GM23338 (cell line): ENCODE data around the gene RAB19. TPM values are rescaled to one million over a fixed set of nuclear protein-coding genes. Genes with fewer than 3 reads are reported as not detected.

ENCODE experiments used
- ATAC-seq: fragments of 200-7000 bp; cut with Tn5 transposase; 3 replicates; pipeline ENCODE4 v1.9.1; 2020
- DNase-seq: peaks from one replicate; pipeline ENCODE4 v3.0.0-alpha.2; 2015; ENCODE audit warnings: low spot score
- H2AFZ ChIP-seq: fragments of 200-600 bp; sonication (generic); 2 replicates; pipeline ENCODE4 v1.8.0; 2016; ENCODE audit warnings: antibody characterized with exemption, mild to moderate bottlenecking, moderate library complexity
- H3F3A ChIP-seq: fragments of 200-600 bp; sonication (generic); replicated peaks from 2 replicates; pipeline ENCODE4 v1.8.0; 2017; ENCODE audit warnings: antibody characterized with exemption, mixed run types, low read depth
- H3K27ac ChIP-seq: fragments of 200-600 bp; sonication (generic); 2 replicates; pipeline ENCODE4 v1.6.1; 2016; ENCODE audit warnings: low read depth
- H3K27me3 ChIP-seq: fragments of 200-600 bp; sonication (generic); 2 replicates; pipeline ENCODE4 v1.8.0; 2016; ENCODE audit warnings: mild to moderate bottlenecking, mixed run types, moderate library complexity; ENCODE audit not compliant: insufficient read depth
- H3K36me3 ChIP-seq: fragments of 200-600 bp; sonication (generic); 2 replicates; pipeline ENCODE4 v1.8.0; 2016; ENCODE audit warnings: mild to moderate bottlenecking; ENCODE audit not compliant: insufficient read depth
- H3K4me1 ChIP-seq: fragments of 200-600 bp; sonication (generic); 2 replicates; pipeline ENCODE4 v1.8.0; 2016; ENCODE audit warnings: mild to moderate bottlenecking, moderate library complexity; ENCODE audit not compliant: insufficient read depth
- H3K4me2 ChIP-seq: fragments of 200-600 bp; sonication (generic); 2 replicates; pipeline ENCODE4 v1.7.1; 2017; ENCODE audit warnings: mixed run types
- H3K4me3 ChIP-seq: fragments of 200-600 bp; sonication (generic); 2 replicates; pipeline ENCODE4 v1.6.1; 2016; ENCODE audit warnings: mixed run types
- H3K79me2 ChIP-seq: fragments of 200-600 bp; sonication (generic); replicated peaks from 2 replicates; pipeline ENCODE4 v1.8.0; 2017; ENCODE audit warnings: mild to moderate bottlenecking; ENCODE audit not compliant: insufficient read depth
- H3K9me2 ChIP-seq: fragments of 200-600 bp; sonication (generic); 2 replicates; pipeline ENCODE4 v1.8.0; 2017; ENCODE audit not compliant: insufficient read depth
- H4K20me1 ChIP-seq: fragments of 200-600 bp; sonication (generic); replicated peaks from 2 replicates; pipeline ENCODE4 v1.8.0; 2017; ENCODE audit warnings: mild to moderate bottlenecking; ENCODE audit not compliant: insufficient read depth
- H3K27ac Mint-ChIP-seq: 2 replicates; pipeline ENCODE4 v1.8.0; 2020; ENCODE audit warnings: inconsistent platforms, mild to moderate bottlenecking, moderate library complexity, mixed read lengths
- H3K27me3 Mint-ChIP-seq: 3 replicates; pipeline ENCODE4 v1.8.0; 2022; ENCODE audit warnings: low read depth, mild to moderate bottlenecking, moderate library complexity, mixed read lengths, inconsistent platforms; ENCODE audit not compliant: insufficient read depth, poor library complexity
- H3K36me3 Mint-ChIP-seq: 3 replicates; pipeline ENCODE4 v1.8.0; 2021; ENCODE audit warnings: low read depth, mild to moderate bottlenecking, inconsistent platforms, moderate library complexity, mixed read lengths
- H3K4me1 Mint-ChIP-seq: 3 replicates; pipeline ENCODE4 v1.8.0; 2020; ENCODE audit warnings: mild to moderate bottlenecking, inconsistent platforms, mixed read lengths
- H3K4me3 Mint-ChIP-seq: 3 replicates; pipeline ENCODE4 v1.8.0; 2021; ENCODE audit warnings: moderate library complexity, mild to moderate bottlenecking, inconsistent platforms, mixed read lengths
- H3K9me3 Mint-ChIP-seq: 3 replicates; pipeline ENCODE4 v1.8.0; 2020; ENCODE audit warnings: moderate library complexity, mild to moderate bottlenecking, inconsistent platforms, mixed read lengths
- CREB1 ChIP-seq: fragments of 250-450 bp; sonication (Bioruptor Pico); IDR thresholded peaks from 2 replicates; pipeline ENCODE4 v1.5.0; 2020; ENCODE audit warnings: low read depth, mild to moderate bottlenecking, moderate library complexity
- CTCF ChIP-seq, 2 experiments: fragments of 200-600 bp in 1 of 2; sonication (generic) in 1 of 2; conservative IDR thresholded peaks; 2 replicates each; pipeline versions ENCODE4 v1.5.1 to v1.6.1; 2016 to 2017; ENCODE audit warnings: antibody characterized with exemption in 2 of 2, low read depth in 2 of 2, mild to moderate bottlenecking in 2 of 2, moderate library complexity in 1 of 2
- EZH2 ChIP-seq: fragments of 200-600 bp; sonication (generic); IDR thresholded peaks from one replicate; pipeline ENCODE4 v1.8.0; 2017; ENCODE audit warnings: antibody characterized with exemption, mild to moderate bottlenecking, low read depth; ENCODE audit not compliant: unreplicated experiment
- NANOG ChIP-seq: IDR thresholded peaks from 2 replicates; pipeline ENCODE4 v1.6.1; 2016; ENCODE audit warnings: antibody characterized with exemption, borderline replicate concordance
- REST ChIP-seq: IDR thresholded peaks from one replicate; pipeline ENCODE4 v1.6.1; 2018; ENCODE audit warnings: antibody characterized with exemption; ENCODE audit not compliant: unreplicated experiment
- STAT1 ChIP-seq: IDR thresholded peaks from one replicate; pipeline ENCODE4 v1.6.1; 2016; ENCODE audit warnings: antibody characterized with exemption; ENCODE audit not compliant: unreplicated experiment
- polyA plus RNA-seq: library from polyadenylated mRNA; unstranded; fragments of >200 nt; fragmentation: Nextera tagmentation; extraction: Ambion mirVana; gene quantifications from 2 replicates; pipeline ENCODE4 v1.2.1, GENCODE V29; 2016
- total RNA-seq: library from RNA; depleted of rRNA; stranded (reverse); fragments of >200 nt; shearing (Covaris generic); gene quantifications from 2 replicates; pipeline ENCODE4 v1.2.3, GENCODE V29; 2014
- TF ChIP-seq, protein P1 (sequence below): fragments of 250-450 bp; sonication (Bioruptor Pico); IDR thresholded peaks from 2 replicates; pipeline ENCODE4 v1.5.0; 2020; ENCODE audit warnings: mild to moderate bottlenecking, moderate library complexity
- TF ChIP-seq, protein P2 (sequence below): IDR thresholded peaks from 2 replicates; pipeline ENCODE4 v1.6.1; 2016; ENCODE audit warnings: antibody characterized with exemption

Gene RAB19
- total and polyA plus RNA-seq, 2 experiments from 2014 or later = 2.5 to 5.2 TPM

DNA sequence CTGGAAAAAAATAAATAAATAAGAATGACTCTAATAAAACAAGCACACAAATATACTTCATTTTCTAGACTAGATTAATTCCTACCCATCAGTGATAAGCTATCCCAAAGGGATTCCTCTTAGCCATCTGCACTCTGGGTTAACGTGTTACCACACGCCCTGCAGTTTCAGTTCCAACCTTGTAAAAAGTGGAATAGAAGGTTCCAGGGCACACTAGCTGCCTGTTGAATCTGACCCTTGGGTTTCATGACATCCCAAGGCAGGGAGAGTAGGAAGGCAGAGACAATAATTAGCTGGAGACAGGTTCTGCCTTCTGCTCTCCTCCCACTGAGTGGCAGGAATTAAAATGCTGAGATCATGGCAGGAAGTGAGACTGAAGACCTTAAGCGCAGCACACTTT, 39.0 kb upstream of the RAB19 start:
- Mint-ChIP-seq H3K9me3 (peaks cover 15% of the 10 kb centered on the region), H3K4me3 (no peak overlapping the region), H3K27me3 (peaks cover 2% of the 10 kb centered on the region), H3K27ac (no peak overlapping the region), H3K4me1 (peaks cover 9% of the 10 kb centered on the region), H3K36me3 (peaks cover 51% of the 10 kb centered on the region)
- TF ChIP-seq EZH2 (no peak), STAT1 (no peak), CTCF (conservative IDR thresholded peaks at IDR 0.05; ENCODE audit: low read depth in 2 of 2) (no peak), CREB1 (CRISPR knock-in tag) (no peak), NANOG (no peak), REST (no peak)
- TF ChIP-seq, protein P1, sequence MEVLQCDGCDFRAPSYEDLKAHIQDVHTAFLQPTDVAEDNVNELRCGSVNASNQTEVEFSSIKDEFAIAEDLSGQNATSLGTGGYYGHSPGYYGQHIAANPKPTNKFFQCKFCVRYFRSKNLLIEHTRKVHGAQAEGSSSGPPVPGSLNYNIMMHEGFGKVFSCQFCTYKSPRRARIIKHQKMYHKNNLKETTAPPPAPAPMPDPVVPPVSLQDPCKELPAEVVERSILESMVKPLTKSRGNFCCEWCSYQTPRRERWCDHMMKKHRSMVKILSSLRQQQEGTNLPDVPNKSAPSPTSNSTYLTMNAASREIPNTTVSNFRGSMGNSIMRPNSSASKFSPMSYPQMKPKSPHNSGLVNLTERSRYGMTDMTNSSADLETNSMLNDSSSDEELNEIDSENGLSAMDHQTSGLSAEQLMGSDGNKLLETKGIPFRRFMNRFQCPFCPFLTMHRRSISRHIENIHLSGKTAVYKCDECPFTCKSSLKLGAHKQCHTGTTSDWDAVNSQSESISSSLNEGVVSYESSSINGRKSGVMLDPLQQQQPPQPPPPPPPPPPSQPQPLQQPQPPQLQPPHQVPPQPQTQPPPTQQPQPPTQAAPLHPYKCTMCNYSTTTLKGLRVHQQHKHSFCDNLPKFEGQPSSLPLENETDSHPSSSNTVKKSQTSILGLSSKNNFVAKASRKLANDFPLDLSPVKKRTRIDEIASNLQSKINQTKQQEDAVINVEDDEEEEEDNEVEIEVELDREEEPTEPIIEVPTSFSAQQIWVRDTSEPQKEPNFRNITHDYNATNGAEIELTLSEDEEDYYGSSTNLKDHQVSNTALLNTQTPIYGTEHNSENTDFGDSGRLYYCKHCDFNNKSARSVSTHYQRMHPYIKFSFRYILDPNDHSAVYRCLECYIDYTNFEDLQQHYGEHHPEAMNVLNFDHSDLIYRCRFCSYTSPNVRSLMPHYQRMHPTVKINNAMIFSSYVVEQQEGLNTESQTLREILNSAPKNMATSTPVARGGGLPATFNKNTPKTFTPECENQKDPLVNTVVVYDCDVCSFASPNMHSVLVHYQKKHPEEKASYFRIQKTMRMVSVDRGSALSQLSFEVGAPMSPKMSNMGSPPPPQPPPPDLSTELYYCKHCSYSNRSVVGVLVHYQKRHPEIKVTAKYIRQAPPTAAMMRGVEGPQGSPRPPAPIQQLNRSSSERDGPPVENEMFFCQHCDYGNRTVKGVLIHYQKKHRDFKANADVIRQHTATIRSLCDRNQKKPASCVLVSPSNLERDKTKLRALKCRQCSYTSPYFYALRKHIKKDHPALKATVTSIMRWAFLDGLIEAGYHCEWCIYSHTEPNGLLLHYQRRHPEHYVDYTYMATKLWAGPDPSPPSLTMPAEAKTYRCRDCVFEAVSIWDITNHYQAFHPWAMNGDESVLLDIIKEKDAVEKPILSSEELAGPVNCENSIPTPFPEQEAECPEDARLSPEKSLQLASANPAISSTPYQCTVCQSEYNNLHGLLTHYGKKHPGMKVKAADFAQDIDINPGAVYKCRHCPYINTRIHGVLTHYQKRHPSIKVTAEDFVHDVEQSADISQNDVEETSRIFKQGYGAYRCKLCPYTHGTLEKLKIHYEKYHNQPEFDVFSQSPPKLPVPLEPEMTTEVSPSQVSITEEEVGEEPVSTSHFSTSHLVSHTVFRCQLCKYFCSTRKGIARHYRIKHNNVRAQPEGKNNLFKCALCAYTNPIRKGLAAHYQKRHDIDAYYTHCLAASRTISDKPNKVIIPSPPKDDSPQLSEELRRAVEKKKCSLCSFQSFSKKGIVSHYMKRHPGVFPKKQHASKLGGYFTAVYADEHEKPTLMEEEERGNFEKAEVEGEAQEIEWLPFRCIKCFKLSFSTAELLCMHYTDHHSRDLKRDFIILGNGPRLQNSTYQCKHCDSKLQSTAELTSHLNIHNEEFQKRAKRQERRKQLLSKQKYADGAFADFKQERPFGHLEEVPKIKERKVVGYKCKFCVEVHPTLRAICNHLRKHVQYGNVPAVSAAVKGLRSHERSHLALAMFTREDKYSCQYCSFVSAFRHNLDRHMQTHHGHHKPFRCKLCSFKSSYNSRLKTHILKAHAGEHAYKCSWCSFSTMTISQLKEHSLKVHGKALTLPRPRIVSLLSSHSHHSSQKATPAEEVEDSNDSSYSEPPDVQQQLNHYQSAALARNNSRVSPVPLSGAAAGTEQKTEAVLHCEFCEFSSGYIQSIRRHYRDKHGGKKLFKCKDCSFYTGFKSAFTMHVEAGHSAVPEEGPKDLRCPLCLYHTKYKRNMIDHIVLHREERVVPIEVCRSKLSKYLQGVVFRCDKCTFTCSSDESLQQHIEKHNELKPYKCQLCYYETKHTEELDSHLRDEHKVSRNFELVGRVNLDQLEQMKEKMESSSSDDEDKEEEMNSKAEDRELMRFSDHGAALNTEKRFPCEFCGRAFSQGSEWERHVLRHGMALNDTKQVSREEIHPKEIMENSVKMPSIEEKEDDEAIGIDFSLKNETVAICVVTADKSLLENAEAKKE = no peak
- TF ChIP-seq, protein P2, sequence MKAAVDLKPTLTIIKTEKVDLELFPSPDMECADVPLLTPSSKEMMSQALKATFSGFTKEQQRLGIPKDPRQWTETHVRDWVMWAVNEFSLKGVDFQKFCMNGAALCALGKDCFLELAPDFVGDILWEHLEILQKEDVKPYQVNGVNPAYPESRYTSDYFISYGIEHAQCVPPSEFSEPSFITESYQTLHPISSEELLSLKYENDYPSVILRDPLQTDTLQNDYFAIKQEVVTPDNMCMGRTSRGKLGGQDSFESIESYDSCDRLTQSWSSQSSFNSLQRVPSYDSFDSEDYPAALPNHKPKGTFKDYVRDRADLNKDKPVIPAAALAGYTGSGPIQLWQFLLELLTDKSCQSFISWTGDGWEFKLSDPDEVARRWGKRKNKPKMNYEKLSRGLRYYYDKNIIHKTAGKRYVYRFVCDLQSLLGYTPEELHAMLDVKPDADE = no peak
- Histone ChIP-seq H3K4me2 (no peak overlapping the region), H3F3A (no peaks in the 10 kb centered on the region), H3K4me3 (no peak overlapping the region), H3K4me1 (no peaks in the 10 kb centered on the region), H4K20me1 (no peaks in the 10 kb centered on the region; the same call in 1 of the 2 replicates), H2AFZ (no peak overlapping the region), H3K27me3 (no peaks in the 10 kb centered on the region), H3K79me2 (no peaks in the 10 kb centered on the region), H3K27ac (no peak overlapping the region), H3K9me2 (no peaks in the 10 kb centered on the region), H3K36me3 (0 out of 2 replicates have a peak, but pooled peaks cover 7% of the 10 kb centered on the region)
- DNase-seq = no peak
- ATAC-seq = no peak
